Effector memory CD8-positive, alpha-beta T cell (primary cell): Measurements from ENCODE around the gene HECW1.

Experiments used
- ATAC-seq: fragments of 150-1000 bp; cut with Tn5 transposase; replicated peaks from 2 replicates; pipeline ENCODE4 v1.10.0; 2021; ENCODE audit warnings: mild to moderate bottlenecking, moderate library complexity
- DNase-seq, 3 experiments: peaks; one replicate each; pipeline ENCODE4 v3.0.0; 2021
- H3K27ac Mint-ChIP-seq, 2 donors: one replicate each; pipeline ENCODE4 v1.8.0; 2022; ENCODE audit warnings: mild to moderate bottlenecking in 2 of 2, mixed read lengths in 2 of 2, moderate library complexity in 2 of 2
- H3K27me3 Mint-ChIP-seq, 2 donors: one replicate each; pipeline ENCODE4 v1.8.0; 2022; ENCODE audit warnings: mixed read lengths in 2 of 2
- H3K36me3 Mint-ChIP-seq: one replicate; pipeline ENCODE4 v1.8.0; 2022; ENCODE audit warnings: mild to moderate bottlenecking, moderate library complexity, mixed read lengths; ENCODE audit not compliant: insufficient read depth
- H3K4me1 Mint-ChIP-seq, 2 donors: one replicate each; pipeline ENCODE4 v1.8.0; 2022; ENCODE audit warnings: low read depth in 2 of 2, mixed read lengths in 2 of 2
- H3K4me3 Mint-ChIP-seq, 2 donors: one replicate each; pipeline ENCODE4 v1.8.0; 2022; ENCODE audit warnings: mild to moderate bottlenecking in 2 of 2, mixed read lengths in 2 of 2, moderate library complexity in 2 of 2
- H3K9me3 Mint-ChIP-seq, 2 donors: one replicate each; pipeline ENCODE4 v1.8.0; 2022; ENCODE audit warnings: mixed read lengths in 2 of 2

Gene HECW1

DNA sequence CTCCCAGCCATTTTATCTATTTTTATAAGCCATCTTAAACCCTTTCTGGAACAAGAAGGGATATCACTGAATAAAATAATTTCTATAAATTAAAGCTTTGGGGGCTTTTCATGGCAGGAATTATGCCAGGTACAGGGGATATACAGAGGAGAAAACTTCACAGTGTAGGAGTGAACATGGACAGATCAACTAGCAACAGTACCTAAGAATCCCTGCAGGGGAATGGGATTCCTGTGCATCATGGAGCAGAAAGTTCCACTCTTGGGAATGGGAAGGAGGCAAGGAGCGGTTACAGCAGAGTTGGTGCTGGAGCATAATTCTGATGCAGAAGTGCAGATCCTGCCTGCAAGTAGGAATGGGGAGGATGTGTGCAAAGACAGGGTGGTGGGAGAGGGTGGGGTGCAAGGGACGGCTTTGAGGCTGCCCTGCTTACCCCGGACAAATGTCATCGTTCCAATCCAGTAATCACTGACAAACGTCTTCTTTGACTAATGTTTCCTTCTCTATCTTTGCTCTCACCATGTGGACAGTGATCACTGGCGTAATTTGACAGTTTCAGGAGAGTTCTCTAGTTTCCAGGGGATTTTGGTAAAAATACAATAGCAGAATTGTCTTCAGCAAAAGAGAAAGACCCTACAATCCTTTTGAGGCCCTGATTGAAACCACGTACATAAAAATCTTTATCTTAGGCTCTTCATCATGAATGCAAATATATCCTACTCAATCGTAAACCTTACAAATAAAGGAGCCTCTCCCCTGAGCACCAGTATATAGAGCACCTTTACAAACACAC lies 196.7 kb downstream of the HECW1 start:
- peaks cover 2% of the 10 kb centered on the region for H3K36me3 Mint-ChIP-seq
- no peaks in the 10 kb centered on the region for H3K9me3 Mint-ChIP-seq
- peaks cover 0 to 14% of the 10 kb centered on the region in 2 donors for H3K27me3 Mint-ChIP-seq
- ATAC-seq (no peak), DNase-seq (no peak)
- no peak overlapping the region for H3K27ac Mint-ChIP-seq
- no peak overlapping the region for H3K4me3 Mint-ChIP-seq
- H3K4me1 Mint-ChIP-seq, result peaks cover 5 to 6% of the 10 kb centered on the region in 2 donors

- DNase-seq (no peak), ATAC-seq (no peak)
- Mint-ChIP-seq H3K27me3 (peaks cover 0 to 13% of the 10 kb centered on the region in 2 donors), H3K4me3 (no peak overlapping the region), H3K4me1 (peaks cover 7 to 12% of the 10 kb centered on the region in 2 donors), H3K36me3 (peaks cover 2% of the 10 kb centered on the region), H3K9me3 (no peaks in the 10 kb centered on the region), H3K27ac (no peak overlapping the region)
Observed at GRCh38 chr7:43309706-43310022, 197.2 kb downstream of the HECW1 start.

DNA sequence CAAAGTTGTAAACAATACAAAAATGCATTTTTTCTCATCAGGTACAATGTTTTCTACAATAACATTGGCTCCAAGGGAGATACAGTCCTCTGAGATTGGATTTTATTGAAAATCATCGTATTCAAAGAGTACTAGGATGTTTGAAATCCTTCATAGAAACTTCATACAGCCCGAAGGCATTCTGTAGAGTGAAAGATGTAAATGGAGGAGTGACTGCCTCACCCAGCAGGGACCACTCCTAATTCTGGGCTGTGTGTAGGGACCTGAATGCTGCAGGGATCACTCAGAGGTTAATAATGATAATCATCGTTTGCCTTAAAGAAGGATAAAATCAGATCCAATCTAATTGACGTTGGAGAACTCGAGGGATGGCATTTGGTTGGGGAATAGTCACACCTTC lies 198.6 kb downstream of the HECW1 start:
- peaks cover 2% of the 10 kb centered on the region for H3K36me3 Mint-ChIP-seq
- peaks cover 0 to 6% of the 10 kb centered on the region in 2 donors for H3K27me3 Mint-ChIP-seq
- H3K4me3 Mint-ChIP-seq, result no peak overlapping the region
- H3K27ac Mint-ChIP-seq, result no peak overlapping the region
- no peak for ATAC-seq
- no peaks in the 10 kb centered on the region for H3K9me3 Mint-ChIP-seq
- peaks cover 9 to 16% of the 10 kb centered on the region in 2 donors for H3K4me1 Mint-ChIP-seq
- no peak for DNase-seq

- Mint-ChIP-seq H3K4me1 (peaks cover 9 to 16% of the 10 kb centered on the region in 2 donors), H3K27me3 (peaks cover 0 to 6% of the 10 kb centered on the region in 2 donors), H3K27ac (no peak overlapping the region), H3K9me3 (no peaks in the 10 kb centered on the region), H3K4me3 (no peak overlapping the region), H3K36me3 (peaks cover 2% of the 10 kb centered on the region)
- DNase-seq (no peak), ATAC-seq (no peak)
Observed at GRCh38 chr7:43311694-43312093, 199.2 kb downstream of the HECW1 start.

- ATAC-seq, result no peak
- H3K27ac Mint-ChIP-seq, result peak overlapping the region; percentile 10 to 15
Observed at GRCh38 chr7:43313628-43314378, 201.4 kb downstream of the HECW1 start.

GRCh38 chr7:43314379-43315158 lies 202.1 kb downstream of the HECW1 start:
- peak overlapping the region in 1 of 2 donors; percentile 15 for H3K27ac Mint-ChIP-seq
- DNase-seq (no peak), ATAC-seq (no peak)
- peaks cover 9 to 16% of the 10 kb centered on the region in 2 donors for H3K4me1 Mint-ChIP-seq
- H3K4me3 Mint-ChIP-seq, result peak overlapping the region; percentile 2 to 49
- peaks cover 2% of the 10 kb centered on the region for H3K36me3 Mint-ChIP-seq
- H3K9me3 Mint-ChIP-seq, result no peaks in the 10 kb centered on the region
- H3K27me3 Mint-ChIP-seq, result no peaks in the 10 kb centered on the region

More at GRCh38 chr7:43313628-43314378, 201.4 kb downstream of the HECW1 start:
- no peak for DNase-seq
- Mint-ChIP-seq H3K36me3 (peaks cover 2% of the 10 kb centered on the region), H3K4me3 (peak overlapping the region; percentile 2 to 49), H3K27me3 (no peaks in the 10 kb centered on the region), H3K4me1 (peaks cover 9 to 16% of the 10 kb centered on the region in 2 donors), H3K9me3 (no peaks in the 10 kb centered on the region)

GRCh38 chr7:43317075-43317474 lies 204.6 kb downstream of the HECW1 start:
- H3K27me3 Mint-ChIP-seq, result peaks cover 3 to 7% of the 10 kb centered on the region in 2 donors
- H3K4me1 Mint-ChIP-seq, result peaks cover 9 to 16% of the 10 kb centered on the region in 2 donors
- no peaks in the 10 kb centered on the region for H3K9me3 Mint-ChIP-seq
- no peak overlapping the region for H3K4me3 Mint-ChIP-seq
- no peak for DNase-seq
- ATAC-seq, result no peak
- H3K27ac Mint-ChIP-seq, result no peak overlapping the region
- H3K36me3 Mint-ChIP-seq, result peaks cover 2% of the 10 kb centered on the region

- Mint-ChIP-seq H3K4me3 (no peak overlapping the region), H3K9me3 (no peaks in the 10 kb centered on the region), H3K36me3 (peaks cover 2% of the 10 kb centered on the region), H3K4me1 (peaks cover 9 to 16% of the 10 kb centered on the region in 2 donors), H3K27me3 (peaks cover 10 to 13% of the 10 kb centered on the region in 2 donors), H3K27ac (no peak overlapping the region)
- no peak for DNase-seq
- no peak for ATAC-seq
Observed at GRCh38 chr7:43318188-43318770, 205.8 kb downstream of the HECW1 start.

DNA sequence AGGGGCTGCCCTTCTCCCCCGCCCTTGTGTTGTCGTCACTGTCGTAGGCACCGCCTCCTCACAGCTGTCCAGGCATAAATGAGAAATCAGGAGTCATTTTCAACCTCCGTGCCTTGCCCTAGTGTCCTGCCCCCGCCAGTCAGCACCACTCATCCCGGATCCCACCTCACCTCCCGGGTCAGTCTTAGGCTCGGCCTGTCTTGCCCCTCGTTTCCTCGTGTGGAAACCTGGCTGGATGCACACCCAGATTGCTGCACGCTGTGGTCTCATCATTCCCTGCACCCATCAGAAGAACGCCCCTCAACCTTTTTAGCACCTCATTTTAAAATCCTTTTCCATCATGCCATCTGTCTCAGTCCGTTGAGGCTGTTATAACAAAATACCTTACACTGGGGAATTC lies 213.1 kb downstream of the HECW1 start:
- Mint-ChIP-seq H3K36me3 (peaks cover 3% of the 10 kb centered on the region), H3K27me3 (peaks cover 45 to 57% of the 10 kb centered on the region in 2 donors), H3K27ac (no peak overlapping the region), H3K4me3 (no peak overlapping the region), H3K4me1 (no peaks in the 10 kb centered on the region), H3K9me3 (no peaks in the 10 kb centered on the region)
- ATAC-seq, result no peak
- no peak for DNase-seq

DNA sequence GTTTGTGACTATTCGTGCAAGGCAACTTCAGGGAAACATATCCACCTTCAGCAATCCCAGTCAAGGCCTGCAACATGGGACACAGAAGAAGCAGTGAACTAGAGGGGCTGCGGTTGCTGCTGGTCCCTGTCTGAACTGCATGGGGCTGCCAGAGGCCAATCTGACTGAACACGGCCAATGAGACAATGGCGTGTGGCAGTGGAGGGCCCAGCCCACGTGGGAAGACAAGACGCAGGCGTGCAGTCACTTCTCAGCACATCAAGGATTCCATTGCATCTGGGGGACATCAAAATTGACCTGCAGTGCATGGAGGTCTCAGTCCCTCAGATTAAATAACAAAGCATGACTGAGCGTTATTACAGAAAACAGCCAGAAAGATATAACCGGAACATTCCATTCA lies 215.9 kb downstream of the HECW1 start:
- ATAC-seq, result no peak
- peaks cover 3% of the 10 kb centered on the region for H3K36me3 Mint-ChIP-seq

DNA sequence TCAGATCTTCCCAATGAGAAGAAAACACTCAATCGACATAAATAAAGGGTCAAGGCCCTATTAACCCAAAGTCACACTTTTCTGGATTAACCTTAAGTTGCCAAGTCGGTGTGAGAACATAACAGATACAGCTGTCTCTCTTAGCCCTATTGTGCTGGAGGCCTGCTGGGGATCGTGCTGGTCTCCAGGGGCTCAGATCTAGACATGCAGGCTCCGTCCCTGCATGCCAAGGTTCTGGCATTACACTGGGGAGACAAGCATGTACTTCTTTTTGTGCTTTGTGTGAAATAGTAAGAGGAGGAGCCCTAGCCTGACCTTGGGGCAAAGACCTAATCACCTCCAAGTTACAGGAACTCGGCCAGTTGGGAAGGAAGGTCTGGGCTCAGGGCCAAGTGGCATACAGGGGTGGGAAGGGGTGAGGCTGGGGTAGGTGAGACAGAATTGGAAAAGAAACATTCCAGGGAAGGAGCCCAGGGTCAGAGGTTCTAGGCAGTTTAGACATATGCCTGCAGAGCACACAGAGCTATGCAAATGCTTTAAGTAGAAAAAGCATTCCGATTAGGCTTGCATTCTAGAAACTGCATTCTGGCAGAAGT lies 216.4 kb downstream of the HECW1 start:
- Mint-ChIP-seq H3K27me3 (peaks cover 37 to 58% of the 10 kb centered on the region in 2 donors), H3K9me3 (no peaks in the 10 kb centered on the region), H3K27ac (no peak overlapping the region), H3K4me3 (no peak overlapping the region), H3K36me3 (peaks cover 3% of the 10 kb centered on the region), H3K4me1 (no peaks in the 10 kb centered on the region)
- no peak for DNase-seq
- no peak for ATAC-seq

More for the DNA sequence above, 215.9 kb downstream of the HECW1 start:
- Mint-ChIP-seq H3K27ac (no peak overlapping the region), H3K9me3 (no peaks in the 10 kb centered on the region), H3K4me3 (no peak overlapping the region), H3K27me3 (peaks cover 37 to 58% of the 10 kb centered on the region in 2 donors), H3K4me1 (no peaks in the 10 kb centered on the region)
- DNase-seq, result no peak

GRCh38 chr7:43332193-43332796 lies 219.8 kb downstream of the HECW1 start:
- Mint-ChIP-seq H3K9me3 (no peaks in the 10 kb centered on the region), H3K4me3 (no peak overlapping the region), H3K36me3 (no peaks in the 10 kb centered on the region), H3K27me3 (peaks cover 20 to 36% of the 10 kb centered on the region in 2 donors), H3K4me1 (no peaks in the 10 kb centered on the region), H3K27ac (no peak overlapping the region)
- no peak for DNase-seq
- no peak for ATAC-seq
